Measurements from ENCODE around the gene COL5A1. TPM values are rescaled to one million over a fixed set of nuclear protein-coding genes. Genes with fewer than 3 reads are reported as not detected.

Gene COL5A1
- total and polyA plus RNA-seq, 2 experiments from 2014 or later = 2.5 to 13.1 TPM

DNA sequence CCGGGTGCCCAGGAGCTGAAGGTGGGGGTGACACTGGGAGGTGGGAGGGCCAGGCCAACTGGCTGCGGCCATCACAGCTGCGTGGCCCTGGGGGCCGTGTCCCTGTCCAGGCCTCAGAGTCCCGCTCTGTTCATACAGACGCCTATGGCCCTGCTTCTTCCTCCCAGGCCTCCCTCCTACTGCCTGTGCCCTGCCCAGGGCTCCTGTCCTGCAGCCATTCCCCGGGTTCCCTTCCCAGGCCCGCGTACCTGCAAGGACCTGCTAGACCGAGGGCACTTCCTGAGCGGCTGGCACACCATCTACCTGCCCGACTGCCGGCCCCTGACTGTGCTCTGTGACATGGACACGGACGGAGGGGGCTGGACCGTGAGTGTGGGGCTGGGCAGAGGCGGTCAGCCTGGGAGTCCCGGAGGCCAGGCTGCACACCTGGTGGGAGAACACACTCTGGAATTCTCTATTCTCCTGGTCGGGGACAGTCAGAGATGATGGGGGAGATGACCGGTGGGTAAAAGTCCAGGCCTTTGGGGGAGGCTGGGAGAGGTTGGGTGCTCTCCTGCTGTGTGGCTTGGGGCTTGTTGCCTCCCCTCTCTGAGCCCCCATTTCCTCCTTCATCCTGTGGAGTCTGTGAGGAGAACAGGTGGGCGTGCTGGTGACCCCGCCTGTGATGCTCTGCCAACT lies 243.5 kb downstream of the COL5A1 start (continued):
- TF ChIP-seq, protein P1, sequence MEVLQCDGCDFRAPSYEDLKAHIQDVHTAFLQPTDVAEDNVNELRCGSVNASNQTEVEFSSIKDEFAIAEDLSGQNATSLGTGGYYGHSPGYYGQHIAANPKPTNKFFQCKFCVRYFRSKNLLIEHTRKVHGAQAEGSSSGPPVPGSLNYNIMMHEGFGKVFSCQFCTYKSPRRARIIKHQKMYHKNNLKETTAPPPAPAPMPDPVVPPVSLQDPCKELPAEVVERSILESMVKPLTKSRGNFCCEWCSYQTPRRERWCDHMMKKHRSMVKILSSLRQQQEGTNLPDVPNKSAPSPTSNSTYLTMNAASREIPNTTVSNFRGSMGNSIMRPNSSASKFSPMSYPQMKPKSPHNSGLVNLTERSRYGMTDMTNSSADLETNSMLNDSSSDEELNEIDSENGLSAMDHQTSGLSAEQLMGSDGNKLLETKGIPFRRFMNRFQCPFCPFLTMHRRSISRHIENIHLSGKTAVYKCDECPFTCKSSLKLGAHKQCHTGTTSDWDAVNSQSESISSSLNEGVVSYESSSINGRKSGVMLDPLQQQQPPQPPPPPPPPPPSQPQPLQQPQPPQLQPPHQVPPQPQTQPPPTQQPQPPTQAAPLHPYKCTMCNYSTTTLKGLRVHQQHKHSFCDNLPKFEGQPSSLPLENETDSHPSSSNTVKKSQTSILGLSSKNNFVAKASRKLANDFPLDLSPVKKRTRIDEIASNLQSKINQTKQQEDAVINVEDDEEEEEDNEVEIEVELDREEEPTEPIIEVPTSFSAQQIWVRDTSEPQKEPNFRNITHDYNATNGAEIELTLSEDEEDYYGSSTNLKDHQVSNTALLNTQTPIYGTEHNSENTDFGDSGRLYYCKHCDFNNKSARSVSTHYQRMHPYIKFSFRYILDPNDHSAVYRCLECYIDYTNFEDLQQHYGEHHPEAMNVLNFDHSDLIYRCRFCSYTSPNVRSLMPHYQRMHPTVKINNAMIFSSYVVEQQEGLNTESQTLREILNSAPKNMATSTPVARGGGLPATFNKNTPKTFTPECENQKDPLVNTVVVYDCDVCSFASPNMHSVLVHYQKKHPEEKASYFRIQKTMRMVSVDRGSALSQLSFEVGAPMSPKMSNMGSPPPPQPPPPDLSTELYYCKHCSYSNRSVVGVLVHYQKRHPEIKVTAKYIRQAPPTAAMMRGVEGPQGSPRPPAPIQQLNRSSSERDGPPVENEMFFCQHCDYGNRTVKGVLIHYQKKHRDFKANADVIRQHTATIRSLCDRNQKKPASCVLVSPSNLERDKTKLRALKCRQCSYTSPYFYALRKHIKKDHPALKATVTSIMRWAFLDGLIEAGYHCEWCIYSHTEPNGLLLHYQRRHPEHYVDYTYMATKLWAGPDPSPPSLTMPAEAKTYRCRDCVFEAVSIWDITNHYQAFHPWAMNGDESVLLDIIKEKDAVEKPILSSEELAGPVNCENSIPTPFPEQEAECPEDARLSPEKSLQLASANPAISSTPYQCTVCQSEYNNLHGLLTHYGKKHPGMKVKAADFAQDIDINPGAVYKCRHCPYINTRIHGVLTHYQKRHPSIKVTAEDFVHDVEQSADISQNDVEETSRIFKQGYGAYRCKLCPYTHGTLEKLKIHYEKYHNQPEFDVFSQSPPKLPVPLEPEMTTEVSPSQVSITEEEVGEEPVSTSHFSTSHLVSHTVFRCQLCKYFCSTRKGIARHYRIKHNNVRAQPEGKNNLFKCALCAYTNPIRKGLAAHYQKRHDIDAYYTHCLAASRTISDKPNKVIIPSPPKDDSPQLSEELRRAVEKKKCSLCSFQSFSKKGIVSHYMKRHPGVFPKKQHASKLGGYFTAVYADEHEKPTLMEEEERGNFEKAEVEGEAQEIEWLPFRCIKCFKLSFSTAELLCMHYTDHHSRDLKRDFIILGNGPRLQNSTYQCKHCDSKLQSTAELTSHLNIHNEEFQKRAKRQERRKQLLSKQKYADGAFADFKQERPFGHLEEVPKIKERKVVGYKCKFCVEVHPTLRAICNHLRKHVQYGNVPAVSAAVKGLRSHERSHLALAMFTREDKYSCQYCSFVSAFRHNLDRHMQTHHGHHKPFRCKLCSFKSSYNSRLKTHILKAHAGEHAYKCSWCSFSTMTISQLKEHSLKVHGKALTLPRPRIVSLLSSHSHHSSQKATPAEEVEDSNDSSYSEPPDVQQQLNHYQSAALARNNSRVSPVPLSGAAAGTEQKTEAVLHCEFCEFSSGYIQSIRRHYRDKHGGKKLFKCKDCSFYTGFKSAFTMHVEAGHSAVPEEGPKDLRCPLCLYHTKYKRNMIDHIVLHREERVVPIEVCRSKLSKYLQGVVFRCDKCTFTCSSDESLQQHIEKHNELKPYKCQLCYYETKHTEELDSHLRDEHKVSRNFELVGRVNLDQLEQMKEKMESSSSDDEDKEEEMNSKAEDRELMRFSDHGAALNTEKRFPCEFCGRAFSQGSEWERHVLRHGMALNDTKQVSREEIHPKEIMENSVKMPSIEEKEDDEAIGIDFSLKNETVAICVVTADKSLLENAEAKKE (CRISPR knock-in tag; IDR thresholded peaks at IDR 0.05) = no peak

DNA sequence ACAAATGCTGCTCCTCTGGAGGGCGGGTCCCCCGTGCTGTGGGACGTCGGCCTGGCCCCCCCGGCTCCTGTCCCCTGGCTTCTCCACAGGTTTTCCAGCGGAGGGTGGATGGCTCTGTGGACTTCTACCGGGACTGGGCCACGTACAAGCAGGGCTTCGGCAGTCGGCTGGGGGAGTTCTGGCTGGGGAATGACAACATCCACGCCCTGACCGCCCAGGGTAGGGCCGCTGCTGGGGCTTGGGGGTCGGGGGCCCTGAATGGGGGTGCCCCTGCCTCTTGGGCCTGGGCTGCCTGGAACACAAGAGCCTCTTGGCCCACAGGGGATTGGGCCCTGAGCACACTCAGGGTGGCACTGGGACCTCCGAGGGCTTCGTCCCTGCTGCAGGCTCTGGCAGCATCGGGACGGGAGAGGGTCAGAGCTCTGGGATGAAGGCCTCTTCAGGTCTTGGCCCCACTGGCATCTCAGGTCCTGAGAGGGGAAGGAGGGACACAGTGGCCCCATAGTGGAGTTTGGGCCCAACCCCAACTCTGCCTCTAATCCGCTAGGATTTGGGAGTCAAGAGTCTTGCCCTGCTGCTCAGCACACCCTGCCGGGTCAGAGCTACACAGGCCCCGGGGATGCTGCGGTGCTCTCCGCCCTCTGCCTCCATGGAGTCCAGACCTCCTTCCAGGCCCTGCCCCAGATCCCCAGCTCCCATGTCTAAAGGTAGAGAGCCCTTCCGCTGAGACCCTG lies 244.2 kb downstream of the COL5A1 start:
- no peak overlapping the region for H3K4me3 Mint-ChIP-seq
- Histone ChIP-seq H3K27me3 (ENCODE audit: insufficient read depth) (no peaks in the 10 kb centered on the region), H3F3A (replicated peaks; ENCODE audit: low read depth) (no peaks in the 10 kb centered on the region), H3K36me3 (ENCODE audit: insufficient read depth) (no peaks in the 10 kb centered on the region), H3K4me1 (ENCODE audit: insufficient read depth) (no peaks in the 10 kb centered on the region), H3K9me2 (ENCODE audit: insufficient read depth) (no peaks in the 10 kb centered on the region), H3K4me2 (no peak overlapping the region), H3K4me3 (no peak overlapping the region), H4K20me1 (replicated peaks; ENCODE audit: insufficient read depth) (no peaks in the 10 kb centered on the region), H3K79me2 (replicated peaks; ENCODE audit: insufficient read depth) (no peaks in the 10 kb centered on the region), H2AFZ (no peak overlapping the region), H3K27ac (ENCODE audit: low read depth) (no peak overlapping the region)
- H3K36me3 Mint-ChIP-seq (ENCODE audit: low read depth) = no peaks in the 10 kb centered on the region
- DNase-seq (ENCODE audit: low spot score) (no peak), ATAC-seq (no peak)
- no peaks in the 10 kb centered on the region for H3K27me3 Mint-ChIP-seq (ENCODE audit: insufficient read depth, low read depth, poor library complexity)
- no peak overlapping the region for H3K27ac Mint-ChIP-seq
- no peaks in the 10 kb centered on the region for H3K4me1 Mint-ChIP-seq
- H3K9me3 Mint-ChIP-seq = no peaks in the 10 kb centered on the region
- TF ChIP-seq, protein P2, sequence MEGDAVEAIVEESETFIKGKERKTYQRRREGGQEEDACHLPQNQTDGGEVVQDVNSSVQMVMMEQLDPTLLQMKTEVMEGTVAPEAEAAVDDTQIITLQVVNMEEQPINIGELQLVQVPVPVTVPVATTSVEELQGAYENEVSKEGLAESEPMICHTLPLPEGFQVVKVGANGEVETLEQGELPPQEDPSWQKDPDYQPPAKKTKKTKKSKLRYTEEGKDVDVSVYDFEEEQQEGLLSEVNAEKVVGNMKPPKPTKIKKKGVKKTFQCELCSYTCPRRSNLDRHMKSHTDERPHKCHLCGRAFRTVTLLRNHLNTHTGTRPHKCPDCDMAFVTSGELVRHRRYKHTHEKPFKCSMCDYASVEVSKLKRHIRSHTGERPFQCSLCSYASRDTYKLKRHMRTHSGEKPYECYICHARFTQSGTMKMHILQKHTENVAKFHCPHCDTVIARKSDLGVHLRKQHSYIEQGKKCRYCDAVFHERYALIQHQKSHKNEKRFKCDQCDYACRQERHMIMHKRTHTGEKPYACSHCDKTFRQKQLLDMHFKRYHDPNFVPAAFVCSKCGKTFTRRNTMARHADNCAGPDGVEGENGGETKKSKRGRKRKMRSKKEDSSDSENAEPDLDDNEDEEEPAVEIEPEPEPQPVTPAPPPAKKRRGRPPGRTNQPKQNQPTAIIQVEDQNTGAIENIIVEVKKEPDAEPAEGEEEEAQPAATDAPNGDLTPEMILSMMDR (conservative IDR thresholded peaks at IDR 0.05; ENCODE audit: low read depth in 2 of 2) = no peak
- TF ChIP-seq STAT1 (IDR thresholded peaks at IDR 0.05; ENCODE audit: unreplicated experiment) = no peak
- TF ChIP-seq ZNF114 (CRISPR knock-in tag; IDR thresholded peaks at IDR 0.05) = no peak
- TF ChIP-seq ETS1 (IDR thresholded peaks at IDR 0.05) = no peak
- TF ChIP-seq POLR2AphosphoS5 (IDR thresholded peaks at IDR 0.05; ENCODE audit: low read depth) = no peak
- TF ChIP-seq EZH2phosphoT487 (IDR thresholded peaks at IDR 0.05; ENCODE audit: unreplicated experiment) = no peak
- no peak for TF ChIP-seq ZNF331 (CRISPR knock-in tag; IDR thresholded peaks at IDR 0.05; ENCODE audit: low read depth)
- no peak for TF ChIP-seq NANOG (IDR thresholded peaks at IDR 0.05; ENCODE audit: borderline replicate concordance)
- no peak for TF ChIP-seq CREB1 (CRISPR knock-in tag; IDR thresholded peaks at IDR 0.05; ENCODE audit: low read depth)
- no peak for TF ChIP-seq EZH2 (IDR thresholded peaks at IDR 0.05; ENCODE audit: low read depth, unreplicated experiment)

Measured in GM23338 (cell line).